Measurements from ENCODE around the gene KRTAP7-1. TPM values are rescaled to one million over a fixed set of nuclear protein-coding genes. Genes with fewer than 3 reads are reported as not detected.

Gene KRTAP7-1, protein sequence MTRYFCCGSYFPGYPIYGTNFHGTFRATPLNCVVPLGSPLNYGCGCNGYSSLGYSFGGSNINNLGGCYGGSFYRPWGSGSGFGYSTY
- polyA plus RNA-seq (2013, experiment 1 of 2): not detected
- polyA plus RNA-seq (2013, experiment 2 of 2): not detected

DNA sequence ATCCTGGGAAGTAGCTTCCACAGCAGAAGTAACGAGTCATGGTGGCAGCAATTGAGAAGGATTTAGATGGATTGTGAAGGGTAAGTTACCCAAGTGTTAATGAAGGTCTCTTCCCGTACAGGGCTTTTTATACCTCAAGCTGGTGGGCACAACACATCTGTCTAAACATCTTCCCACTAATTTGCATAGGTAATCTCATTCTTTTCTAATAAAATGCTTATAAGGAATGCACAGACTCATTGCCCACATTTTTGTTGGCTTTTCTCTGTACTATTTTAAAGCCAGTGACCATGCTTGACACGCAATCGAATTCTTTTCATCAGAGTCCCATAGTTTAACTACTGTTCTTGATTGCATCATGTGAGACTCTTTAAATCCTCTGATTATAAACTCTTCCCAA is at the start of gene KRTAP7-1:
Gene KRTAP7-1, minus strand, starts transcription at position 101 of the 400 bp plus-strand sequence. Its CDS starts 61 bp downstream, at position 40.
- WGBS, 2 donors (ENCODE audit: extremely low coverage in 2 of 2, insufficient read length in 2 of 2, insufficient replicate concordance in 1 of 2): no CpG with 5 or more reads among the region's 4 CpGs
- H3K14ac ChIP-seq (ENCODE audit: low read length): no peak within 1 kb of the TSS
- H3K23ac ChIP-seq (ENCODE audit: low read depth, low read length, poor library complexity): no peak within 1 kb of the TSS
- H2BK15ac ChIP-seq (ENCODE audit: low read length): no peak within 1 kb of the TSS
- H2AFZ ChIP-seq (ENCODE audit: low read length): no peak within 1 kb of the TSS
- no peak within 1 kb of the TSS for H2BK5ac ChIP-seq (ENCODE audit: low read length)
- H3K27ac ChIP-seq (replicated peaks; ENCODE audit: low read length): no peak within 1 kb of the TSS
- no peak within 1 kb of the TSS for H2BK12ac ChIP-seq (ENCODE audit: low read length)
- H2BK120ac ChIP-seq (ENCODE audit: low read depth, low read length): no peak within 1 kb of the TSS
- no peak within 1 kb of the TSS for H3K18ac ChIP-seq (ENCODE audit: low read length)
- H3K9me3 ChIP-seq (replicated peaks in 1 of 2; ENCODE audit: control insufficient read depth in 2 of 2, insufficient read depth in 1 of 2, low read depth in 1 of 2, low read length in 2 of 2): peaks cover 0 to 6% of the 10 kb centered on the region in 2 donors
- no peaks in the 10 kb centered on the region for H3K27me3 ChIP-seq (ENCODE audit: control insufficient read depth in 3 of 3, insufficient read depth in 3 of 3, low read depth in 1 of 3, low read length in 3 of 3)
- H3K4ac ChIP-seq (ENCODE audit: low read length): no peak within 1 kb of the TSS
- H3K4me1 ChIP-seq (ENCODE audit: control insufficient read depth in 2 of 2, insufficient read depth in 1 of 2, low read depth in 1 of 2, low read length in 2 of 2): no peaks in the 10 kb centered on the region
- H2AK5ac ChIP-seq (ENCODE audit: low read depth, low read length): no peak within 1 kb of the TSS
- H4K8ac ChIP-seq (ENCODE audit: low read depth, low read length): no peak within 1 kb of the TSS
- no peak within 1 kb of the TSS for H4K91ac ChIP-seq (ENCODE audit: low read depth, low read length, poor library complexity)
- DNase-seq (ENCODE audit: low spot score): no peak
- no peaks in the 10 kb centered on the region for H3K79me1 ChIP-seq (ENCODE audit: low read depth, low read length)
- H3K9ac ChIP-seq (ENCODE audit: low read depth, low read length, poor library complexity): no peak within 1 kb of the TSS
- no peak within 1 kb of the TSS for H3K4me3 ChIP-seq (ENCODE audit: low read length in 2 of 2)
- no peak within 1 kb of the TSS for H3K4me2 ChIP-seq (ENCODE audit: insufficient read depth, low read length, poor library complexity, severe bottlenecking)
- no peaks in the 10 kb centered on the region for H3K36me3 ChIP-seq (replicated peaks in 1 of 2; ENCODE audit: control insufficient read depth in 2 of 2, insufficient read depth in 2 of 2, low read length in 2 of 2)

DNA sequence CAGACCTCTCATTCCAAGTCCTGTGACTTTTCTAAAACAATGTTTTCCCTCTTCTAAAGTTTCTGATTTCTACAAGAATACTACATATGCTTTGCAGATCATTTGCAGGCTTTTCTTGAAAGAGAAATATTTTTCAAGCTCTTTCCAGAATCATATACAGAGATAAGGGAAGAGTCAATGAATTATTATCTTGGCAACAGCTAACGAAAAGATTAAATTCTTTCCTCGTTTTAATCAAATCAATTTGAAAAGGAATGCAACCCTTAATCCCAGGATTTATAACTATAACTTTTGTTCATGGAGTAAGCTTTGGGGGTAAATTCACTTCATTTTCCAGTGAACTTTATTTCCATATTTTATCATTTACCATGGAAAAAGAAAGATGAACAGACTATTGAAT is 45.0 kb upstream of the KRTAP7-1 start:
- H3K4ac ChIP-seq (ENCODE audit: low read length): no peak overlapping the region
- H3K23ac ChIP-seq (ENCODE audit: low read depth, low read length, poor library complexity): no peak overlapping the region
- no peak overlapping the region for H2AK5ac ChIP-seq (ENCODE audit: low read depth, low read length)
- H4K8ac ChIP-seq (ENCODE audit: low read depth, low read length): no peak overlapping the region
- no peak overlapping the region for H3K14ac ChIP-seq (ENCODE audit: low read length)
- no peaks in the 10 kb centered on the region for H3K9me3 ChIP-seq (replicated peaks in 1 of 2; ENCODE audit: control insufficient read depth in 2 of 2, insufficient read depth in 1 of 2, low read depth in 1 of 2, low read length in 2 of 2)
- H2BK120ac ChIP-seq (ENCODE audit: low read depth, low read length): no peak overlapping the region
- H4K91ac ChIP-seq (ENCODE audit: low read depth, low read length, poor library complexity): no peak overlapping the region
- no peak overlapping the region for H3K18ac ChIP-seq (ENCODE audit: low read length)
- no peak overlapping the region for H3K27ac ChIP-seq (replicated peaks; ENCODE audit: low read length)
- H3K79me1 ChIP-seq (ENCODE audit: low read depth, low read length): no peaks in the 10 kb centered on the region
- H3K4me2 ChIP-seq (ENCODE audit: insufficient read depth, low read length, poor library complexity, severe bottlenecking): no peak overlapping the region
- H3K4me3 ChIP-seq (ENCODE audit: low read length in 2 of 2): no peak overlapping the region
- no peak overlapping the region for H3K9ac ChIP-seq (ENCODE audit: low read depth, low read length, poor library complexity)
- H2AFZ ChIP-seq (ENCODE audit: low read length): no peak overlapping the region
- H3K27me3 ChIP-seq (ENCODE audit: control insufficient read depth in 3 of 3, insufficient read depth in 3 of 3, low read depth in 1 of 3, low read length in 3 of 3): no peaks in the 10 kb centered on the region
- no peaks in the 10 kb centered on the region for H3K4me1 ChIP-seq (ENCODE audit: control insufficient read depth in 2 of 2, insufficient read depth in 1 of 2, low read depth in 1 of 2, low read length in 2 of 2)
- no peaks in the 10 kb centered on the region for H3K36me3 ChIP-seq (replicated peaks in 1 of 2; ENCODE audit: control insufficient read depth in 2 of 2, insufficient read depth in 2 of 2, low read length in 2 of 2)
- no peak overlapping the region for H2BK5ac ChIP-seq (ENCODE audit: low read length)
- H2BK15ac ChIP-seq (ENCODE audit: low read length): no peak overlapping the region
- WGBS, 2 donors (ENCODE audit: extremely low coverage in 2 of 2, insufficient read length in 2 of 2, insufficient replicate concordance in 1 of 2): no CpG with 5 or more reads among the region's 2 CpGs
- DNase-seq (ENCODE audit: low spot score): no peak
- no peak overlapping the region for H2BK12ac ChIP-seq (ENCODE audit: low read length)

- H2BK15ac ChIP-seq (ENCODE audit: low read length): no peak overlapping the region
- no peaks in the 10 kb centered on the region for H3K9me3 ChIP-seq (replicated peaks in 1 of 2; ENCODE audit: control insufficient read depth in 2 of 2, insufficient read depth in 1 of 2, low read depth in 1 of 2, low read length in 2 of 2)
- H3K4me2 ChIP-seq (ENCODE audit: insufficient read depth, low read length, poor library complexity, severe bottlenecking): no peak overlapping the region
- H4K8ac ChIP-seq (ENCODE audit: low read depth, low read length): no peak overlapping the region
- no peak overlapping the region for H2AFZ ChIP-seq (ENCODE audit: low read length)
- H2BK12ac ChIP-seq (ENCODE audit: low read length): no peak overlapping the region
- no peak overlapping the region for H3K14ac ChIP-seq (ENCODE audit: low read length)
- H3K23ac ChIP-seq (ENCODE audit: low read depth, low read length, poor library complexity): no peak overlapping the region
- no peaks in the 10 kb centered on the region for H3K36me3 ChIP-seq (replicated peaks in 1 of 2; ENCODE audit: control insufficient read depth in 2 of 2, insufficient read depth in 2 of 2, low read length in 2 of 2)
- no peak overlapping the region for H2AK5ac ChIP-seq (ENCODE audit: low read depth, low read length)
- H4K91ac ChIP-seq (ENCODE audit: low read depth, low read length, poor library complexity): no peak overlapping the region
- no peak overlapping the region for H2BK120ac ChIP-seq (ENCODE audit: low read depth, low read length)
- no peak overlapping the region for H3K9ac ChIP-seq (ENCODE audit: low read depth, low read length, poor library complexity)
- no peak overlapping the region for H3K27ac ChIP-seq (replicated peaks; ENCODE audit: low read length)
- no peaks in the 10 kb centered on the region for H3K4me1 ChIP-seq (ENCODE audit: control insufficient read depth in 2 of 2, insufficient read depth in 1 of 2, low read depth in 1 of 2, low read length in 2 of 2)
- no CpG with 5 or more reads among the region's 9 CpGs for WGBS, 2 donors (ENCODE audit: extremely low coverage in 2 of 2, insufficient read length in 2 of 2, insufficient replicate concordance in 1 of 2)
- no peak overlapping the region for H3K4ac ChIP-seq (ENCODE audit: low read length)
- H2BK5ac ChIP-seq (ENCODE audit: low read length): no peak overlapping the region
- H3K4me3 ChIP-seq (ENCODE audit: low read length in 2 of 2): no peak overlapping the region
- DNase-seq (ENCODE audit: low spot score): no peak
- H3K79me1 ChIP-seq (ENCODE audit: low read depth, low read length): no peaks in the 10 kb centered on the region
- no peak overlapping the region for H3K18ac ChIP-seq (ENCODE audit: low read length)
- H3K27me3 ChIP-seq (ENCODE audit: control insufficient read depth in 3 of 3, insufficient read depth in 3 of 3, low read depth in 1 of 3, low read length in 3 of 3): no peaks in the 10 kb centered on the region
Measured at GRCh38 chr21:30847627-30848500, 18.3 kb upstream of the KRTAP7-1 start.

GRCh38 chr21:30842990-30843389 is 13.4 kb upstream of the KRTAP7-1 start:
- Histone ChIP-seq H3K9me3 (replicated peaks in 1 of 2; ENCODE audit: control insufficient read depth in 2 of 2, insufficient read depth in 1 of 2, low read depth in 1 of 2, low read length in 2 of 2) (no peaks in the 10 kb centered on the region), H2BK5ac (ENCODE audit: low read length) (no peak overlapping the region), H2BK15ac (ENCODE audit: low read length) (no peak overlapping the region), H3K79me1 (ENCODE audit: low read depth, low read length) (no peaks in the 10 kb centered on the region), H2AK5ac (ENCODE audit: low read depth, low read length) (no peak overlapping the region), H3K18ac (ENCODE audit: low read length) (no peak overlapping the region), H3K4ac (ENCODE audit: low read length) (no peak overlapping the region), H2BK12ac (ENCODE audit: low read length) (no peak overlapping the region), H2BK120ac (ENCODE audit: low read depth, low read length) (no peak overlapping the region), H3K23ac (ENCODE audit: low read depth, low read length, poor library complexity) (no peak overlapping the region), H3K4me1 (ENCODE audit: control insufficient read depth in 2 of 2, insufficient read depth in 1 of 2, low read depth in 1 of 2, low read length in 2 of 2) (no peaks in the 10 kb centered on the region), H3K27ac (replicated peaks; ENCODE audit: low read length) (no peak overlapping the region), H4K91ac (ENCODE audit: low read depth, low read length, poor library complexity) (no peak overlapping the region), H3K9ac (ENCODE audit: low read depth, low read length, poor library complexity) (no peak overlapping the region), H3K4me2 (ENCODE audit: insufficient read depth, low read length, poor library complexity, severe bottlenecking) (no peak overlapping the region), H2AFZ (ENCODE audit: low read length) (no peak overlapping the region), H3K14ac (ENCODE audit: low read length) (no peak overlapping the region), H3K27me3 (ENCODE audit: control insufficient read depth in 3 of 3, insufficient read depth in 3 of 3, low read depth in 1 of 3, low read length in 3 of 3) (no peaks in the 10 kb centered on the region), H3K36me3 (replicated peaks in 1 of 2; ENCODE audit: control insufficient read depth in 2 of 2, insufficient read depth in 2 of 2, low read length in 2 of 2) (no peaks in the 10 kb centered on the region), H4K8ac (ENCODE audit: low read depth, low read length) (no peak overlapping the region), H3K4me3 (ENCODE audit: low read length in 2 of 2) (no peak overlapping the region)
- no peak for DNase-seq (ENCODE audit: low spot score)
